Measurements from ENCODE around the gene CUL4A.
A peak's percentile ranks its signal among the peaks of the same experiment; 100 is the strongest.
"Not testable (repeated sequence)": the region's sequence is repeated elsewhere in the genome, so short reads cannot be mapped to it uniquely, and the experiment has no call there.

The CUL4A gene

GRCh38 chr13:113292021-113292862 is 82.8 kb downstream of the CUL4A start:
- TF ChIP-seq POLR2A (IDR thresholded peaks at IDR 0.05; ENCODE audit: low read depth, low read length): no peak
- DNase-seq (ENCODE audit: insufficient read length, low spot score): no peak
- peak; percentile 71 for FAIRE-seq

- DNase-seq (ENCODE audit: insufficient read length, low spot score) (no peak), FAIRE-seq (no peak)
- TF ChIP-seq POLR2A (IDR thresholded peaks at IDR 0.05; ENCODE audit: low read depth, low read length): no peak
Measured at GRCh38 chr13:113293686-113294085, 84.3 kb downstream of the CUL4A start.

GRCh38 chr13:113295776-113296175 is 86.4 kb downstream of the CUL4A start:
- no peak for TF ChIP-seq POLR2A (IDR thresholded peaks at IDR 0.05; ENCODE audit: low read depth, low read length)
- no peak for DNase-seq (ENCODE audit: insufficient read length, low spot score)
- no peak for FAIRE-seq

- FAIRE-seq: peak; percentile 36
- peak; percentile 99 for DNase-seq (ENCODE audit: insufficient read length, low spot score)
- peak; percentile 53; the same call in 1 of the 2 replicates for TF ChIP-seq POLR2A (IDR thresholded peaks at IDR 0.05; ENCODE audit: low read depth, low read length)
Measured at GRCh38 chr13:113296823-113297369, 87.5 kb downstream of the CUL4A start, which contains the start of gene LAMP1. TSS of gene LAMP1 (plus strand) at chr13:113297239. CDS start at chr13:113297435, 196 bp downstream.

- no peak for DNase-seq (ENCODE audit: insufficient read length, low spot score)
- FAIRE-seq: no peak
- no peak for TF ChIP-seq POLR2A (IDR thresholded peaks at IDR 0.05; ENCODE audit: low read depth, low read length)
Measured at GRCh38 chr13:113297370-113298042, 88.1 kb downstream of the CUL4A start.

GRCh38 chr13:113298043-113298945 is 88.9 kb downstream of the CUL4A start:
- FAIRE-seq (no peak), DNase-seq (ENCODE audit: insufficient read length, low spot score) (no peak)
- TF ChIP-seq POLR2A (IDR thresholded peaks at IDR 0.05; ENCODE audit: low read depth, low read length): no peak

- no peak for TF ChIP-seq POLR2A (IDR thresholded peaks at IDR 0.05; ENCODE audit: low read depth, low read length)
- no peak for DNase-seq (ENCODE audit: insufficient read length, low spot score)
- no peak for FAIRE-seq
Measured at GRCh38 chr13:113299951-113300350, 90.5 kb downstream of the CUL4A start.

- TF ChIP-seq POLR2A (IDR thresholded peaks at IDR 0.05; ENCODE audit: low read depth, low read length): no peak
- FAIRE-seq: no peak
- DNase-seq (ENCODE audit: insufficient read length, low spot score): no peak
Measured at GRCh38 chr13:113302986-113303385, 93.6 kb downstream of the CUL4A start.

- TF ChIP-seq POLR2A (IDR thresholded peaks at IDR 0.05; ENCODE audit: low read depth, low read length): no peak
- DNase-seq (ENCODE audit: insufficient read length, low spot score) (no peak), FAIRE-seq (no peak)
Measured at GRCh38 chr13:113304121-113304520, 94.7 kb downstream of the CUL4A start.

- peak; percentile 41 for FAIRE-seq
- no peak for DNase-seq (ENCODE audit: insufficient read length, low spot score)
- no peak for TF ChIP-seq POLR2A (IDR thresholded peaks at IDR 0.05; ENCODE audit: low read depth, low read length)
Measured at GRCh38 chr13:113305208-113305607, 95.8 kb downstream of the CUL4A start.

GRCh38 chr13:113307491-113307890 is 98.1 kb downstream of the CUL4A start:
- FAIRE-seq (no peak), DNase-seq (ENCODE audit: insufficient read length, low spot score) (no peak)

GRCh38 chr13:113309473-113309872 is 100.1 kb downstream of the CUL4A start:
- no peak for TF ChIP-seq POLR2A (IDR thresholded peaks at IDR 0.05; ENCODE audit: low read depth, low read length)
- FAIRE-seq (no peak), DNase-seq (ENCODE audit: insufficient read length, low spot score) (no peak)

More at GRCh38 chr13:113307491-113307890, 98.1 kb downstream of the CUL4A start:
- TF ChIP-seq POLR2A (IDR thresholded peaks at IDR 0.05; ENCODE audit: low read depth, low read length): no peak

GRCh38 chr13:113314112-113314511 is 104.7 kb downstream of the CUL4A start:
- FAIRE-seq; DNase-seq (ENCODE audit: insufficient read length, low spot score): not testable (repeated sequence)

- DNase-seq (ENCODE audit: insufficient read length, low spot score): not testable (repeated sequence)
- FAIRE-seq: peak; percentile 20
Measured at GRCh38 chr13:113314895-113315470, 105.6 kb downstream of the CUL4A start.

Data from H54 (cell line).